Hematopoietic multipotent progenitor cell treated with erythropoietin and hydrocortisone succinate and interleukin-3 and kit ligand, for 8 days (in vitro differentiated cells): ENCODE data around the gene FAM50A.
A peak's percentile ranks its signal among the peaks of the same experiment; 100 is the strongest.

Experiments used
- DNase-seq: peaks from one replicate; pipeline ENCODE4 v3.0.0-alpha.2; 2015

Gene FAM50A

GRCh38 chrX:154440623-154441357 is 3.2 kb upstream of the FAM50A start:
- DNase-seq: no peak

- DNase-seq: no peak
Measured at GRCh38 chrX:154441564-154441963, 2.4 kb upstream of the FAM50A start.

- no peak for DNase-seq
Measured at GRCh38 chrX:154441984-154442707, 1.8 kb upstream of the FAM50A start.

GRCh38 chrX:154443479-154443910 is 446 bp upstream of the FAM50A start:
- DNase-seq: no peak

- DNase-seq: no peak
Measured at GRCh38 chrX:154444755-154445246, 860 bp downstream of the FAM50A start.

GRCh38 chrX:154445776-154446175 is 1.8 kb downstream of the FAM50A start:
- DNase-seq: no peak

GRCh38 chrX:154446430-154446829 is 2.5 kb downstream of the FAM50A start:
- no peak for DNase-seq

- no peak for DNase-seq
Measured at GRCh38 chrX:154448484-154448883, 4.5 kb downstream of the FAM50A start.

- DNase-seq: no peak
Measured at GRCh38 chrX:154449618-154450017, 5.7 kb downstream of the FAM50A start.

- no peak for DNase-seq
Measured at GRCh38 chrX:154450312-154450711, 6.4 kb downstream of the FAM50A start.

- no peak for DNase-seq
Measured at GRCh38 chrX:154452823-154453222, 8.9 kb downstream of the FAM50A start.

GRCh38 chrX:154457491-154458115 is 13.7 kb downstream of the FAM50A start:
- DNase-seq: peak; percentile 2

- peak; percentile 6 for DNase-seq
Measured at GRCh38 chrX:154458116-154458953, 14.4 kb downstream of the FAM50A start, which contains the start of gene PLXNA3. PLXNA3 (plus strand) TSS chrX:154458281; CDS start chrX:154460184, 1,903 bp downstream.

- DNase-seq: peak; percentile 72
Measured at GRCh38 chrX:154458954-154459778, 15.2 kb downstream of the FAM50A start.

- peak; percentile 6 for DNase-seq
Measured at GRCh38 chrX:154459832-154460231, 15.9 kb downstream of the FAM50A start.

- DNase-seq: no peak
Measured at GRCh38 chrX:154460326-154460725, 16.4 kb downstream of the FAM50A start.

- no peak for DNase-seq
Measured at GRCh38 chrX:154462396-154462795, 18.5 kb downstream of the FAM50A start.

GRCh38 chrX:154463611-154464220 is 19.8 kb downstream of the FAM50A start:
- DNase-seq: no peak

GRCh38 chrX:154464806-154465365 is 20.9 kb downstream of the FAM50A start:
- no peak for DNase-seq

- DNase-seq: no peak
Measured at GRCh38 chrX:154465601-154466000, 21.7 kb downstream of the FAM50A start.

- no peak for DNase-seq
Measured at GRCh38 chrX:154466036-154466435, 22.1 kb downstream of the FAM50A start.
